Occipital lobe (tissue), 2 donors: Measurements from ENCODE around the gene PDHA2. TPM values are rescaled to one million over a fixed set of nuclear protein-coding genes. Genes with fewer than 3 reads are reported as not detected.
A peak's percentile ranks its signal among the peaks of the same experiment; 100 is the strongest.
"Not testable (repeated sequence)": the region's sequence is repeated elsewhere in the genome, so short reads cannot be mapped to it uniquely, and the experiment has no call there.

Source experiments
- DNase-seq: peaks from one replicate; lab custom pipeline; 2025; lab: John Stamatoyannopoulos, UW
- total RNA-seq: library from RNA; depleted of rRNA; stranded (reverse); fragments of >200 nt; gene quantifications from one replicate; pipeline ENCODE4 v1.2.3, GENCODE V29; 2014

PDHA2 gene
- total RNA-seq = not detected

- no peak for DNase-seq
These were observed at the start of gene PDHA2 for GRCh38 chr4:95839891-95840290. TSS of gene PDHA2 (plus strand) at chr4:95840093. CDS start at chr4:95840151, 58 bp downstream.

GRCh38 chr4:95798003-95798402 lies 41.9 kb upstream of the PDHA2 start:
- DNase-seq = peak; percentile 11

- DNase-seq = no peak
These were observed 41.2 kb upstream of the PDHA2 start for GRCh38 chr4:95798727-95799126.

- DNase-seq = no peak
These were observed 18.0 kb upstream of the PDHA2 start for GRCh38 chr4:95821867-95822266.

GRCh38 chr4:95825546-95825945 lies 14.3 kb upstream of the PDHA2 start:
- no peak for DNase-seq

GRCh38 chr4:95830651-95831050 lies 9.2 kb upstream of the PDHA2 start:
- no peak for DNase-seq

GRCh38 chr4:95831166-95831565 lies 8.7 kb upstream of the PDHA2 start:
- DNase-seq = no peak

GRCh38 chr4:95833711-95834194 lies 6.1 kb upstream of the PDHA2 start:
- DNase-seq = no peak

GRCh38 chr4:95835672-95836071 lies 4.2 kb upstream of the PDHA2 start:
- no peak for DNase-seq

- DNase-seq = no peak
These were observed 1.7 kb upstream of the PDHA2 start for GRCh38 chr4:95838192-95838591.

- no peak for DNase-seq
These were observed 8.1 kb downstream of the PDHA2 start for GRCh38 chr4:95847908-95848460.

- no peak for DNase-seq
These were observed 10.3 kb downstream of the PDHA2 start for GRCh38 chr4:95850161-95850560.

GRCh38 chr4:95857761-95858160 lies 17.9 kb downstream of the PDHA2 start:
- no peak for DNase-seq

GRCh38 chr4:95867919-95868318 lies 28.0 kb downstream of the PDHA2 start:
- DNase-seq = no peak

GRCh38 chr4:95869414-95869813 lies 29.5 kb downstream of the PDHA2 start:
- not testable (repeated sequence) for DNase-seq

- no peak for DNase-seq
These were observed 30.1 kb downstream of the PDHA2 start for GRCh38 chr4:95869961-95870500.

- DNase-seq = no peak
These were observed 37.7 kb downstream of the PDHA2 start for GRCh38 chr4:95877636-95878035.

- DNase-seq = no peak
These were observed 47.7 kb downstream of the PDHA2 start for GRCh38 chr4:95887551-95887950.

- DNase-seq = no peak
These were observed 49.8 kb downstream of the PDHA2 start for GRCh38 chr4:95889662-95890061.
